ENCODE data around the gene TSEN2. TPM values are rescaled to one million over a fixed set of nuclear protein-coding genes. Genes with fewer than 3 reads are reported as not detected.
A peak's percentile ranks its signal among the peaks of the same experiment; 100 is the strongest.

The TSEN2 gene
- total and polyA plus RNA-seq, 9 of the 15 experiments (the other 6 are each of a cell fraction or from before 2014, with no cell fraction given): 38.5 to 76.3 (median 46.6) TPM

DNA sequence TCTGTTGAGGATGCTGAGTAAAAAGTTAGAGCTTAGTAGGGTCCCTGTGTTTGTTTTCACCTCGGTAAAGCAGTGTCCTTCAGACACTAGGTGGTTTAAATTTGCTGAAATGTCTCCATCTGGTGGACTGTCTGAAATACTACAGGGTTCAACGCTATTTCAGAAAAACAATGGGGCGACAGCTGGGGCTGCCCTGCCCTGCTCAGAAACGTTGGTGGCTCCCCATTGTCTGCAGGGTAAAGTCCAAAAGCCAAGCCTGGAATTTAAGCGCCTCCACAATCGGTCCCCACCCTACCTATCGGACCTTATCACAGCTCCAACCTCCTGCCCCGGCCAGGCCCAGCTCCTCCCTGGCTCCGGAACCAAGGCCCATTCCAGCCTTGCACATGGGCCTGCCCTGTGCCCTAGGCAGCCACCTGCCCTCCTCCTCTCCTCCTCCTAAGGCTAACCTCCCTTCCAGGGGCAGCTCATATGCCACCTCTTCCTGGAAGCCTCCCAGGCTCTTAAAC, 4.3 kb upstream of the TSEN2 start (continued):
- TF ChIP-seq RAD21 (CRISPR knock-in tag; conservative IDR thresholded peaks at IDR 0.05 in 1 of 2, IDR thresholded peaks at IDR 0.05 in 1 of 2) (peak; percentile 94 to 95), SMC3 (conservative IDR thresholded peaks at IDR 0.05; ENCODE audit: insufficient read depth, low read depth, low read length) (peak; percentile 82), TEAD4 (IDR thresholded peaks at IDR 0.05; ENCODE audit: low read length) (peak; percentile 16; the same call in 1 of the 2 replicates), TEAD4 (CRISPR knock-in tag; IDR thresholded peaks at IDR 0.05; ENCODE audit: borderline replicate concordance) (no peak), ZFP36 (IDR thresholded peaks at IDR 0.05; ENCODE audit: low read depth, low read length, partially characterized antibody) (peak; percentile 52), ZKSCAN1 (IDR thresholded peaks at IDR 0.05; ENCODE audit: low read depth, low read length) (peak; percentile 73), XRCC5 (IDR thresholded peaks at IDR 0.05; ENCODE audit: low read depth, low read length) (0 out of 2 replicates have a peak, but pooled peaks have one; percentile 27), RBM14 (IDR thresholded peaks at IDR 0.05; ENCODE audit: borderline replicate concordance, insufficient read depth, low read depth, low read length) (no peak), ARID2 (IDR thresholded peaks at IDR 0.05) (peak; percentile 61), CC2D1A (IDR thresholded peaks at IDR 0.05) (0 out of 2 replicates have a peak, but pooled peaks have one; percentile 27), LCOR (CRISPR knock-in tag; IDR thresholded peaks at IDR 0.05) (0 out of 2 replicates have a peak, but pooled peaks have one; percentile 38), MAZ (CRISPR knock-in tag; conservative IDR thresholded peaks at IDR 0.05 in 1 of 2, IDR thresholded peaks at IDR 0.05 in 1 of 2) (0 out of 4 replicates have a peak, but pooled peaks of 1 of the 2 experiments have one; percentile 27), ELF2 (CRISPR knock-in tag; IDR thresholded peaks at IDR 0.05) (no peak), SOX6 (IDR thresholded peaks at IDR 0.05) (peak; percentile 51; the same call in 1 of the 2 replicates)
- TF ChIP-seq, protein P1, sequence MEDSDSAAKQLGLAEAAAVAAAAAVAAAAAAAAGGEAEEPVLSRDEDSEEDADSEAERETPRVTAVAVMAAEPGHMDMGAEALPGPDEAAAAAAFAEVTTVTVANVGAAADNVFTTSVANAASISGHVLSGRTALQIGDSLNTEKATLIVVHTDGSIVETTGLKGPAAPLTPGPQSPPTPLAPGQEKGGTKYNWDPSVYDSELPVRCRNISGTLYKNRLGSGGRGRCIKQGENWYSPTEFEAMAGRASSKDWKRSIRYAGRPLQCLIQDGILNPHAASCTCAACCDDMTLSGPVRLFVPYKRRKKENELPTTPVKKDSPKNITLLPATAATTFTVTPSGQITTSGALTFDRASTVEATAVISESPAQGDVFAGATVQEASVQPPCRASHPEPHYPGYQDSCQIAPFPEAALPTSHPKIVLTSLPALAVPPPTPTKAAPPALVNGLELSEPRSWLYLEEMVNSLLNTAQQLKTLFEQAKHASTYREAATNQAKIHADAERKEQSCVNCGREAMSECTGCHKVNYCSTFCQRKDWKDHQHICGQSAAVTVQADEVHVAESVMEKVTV (CRISPR knock-in tag; IDR thresholded peaks at IDR 0.05): peak; percentile 74
- TF ChIP-seq, protein P2, sequence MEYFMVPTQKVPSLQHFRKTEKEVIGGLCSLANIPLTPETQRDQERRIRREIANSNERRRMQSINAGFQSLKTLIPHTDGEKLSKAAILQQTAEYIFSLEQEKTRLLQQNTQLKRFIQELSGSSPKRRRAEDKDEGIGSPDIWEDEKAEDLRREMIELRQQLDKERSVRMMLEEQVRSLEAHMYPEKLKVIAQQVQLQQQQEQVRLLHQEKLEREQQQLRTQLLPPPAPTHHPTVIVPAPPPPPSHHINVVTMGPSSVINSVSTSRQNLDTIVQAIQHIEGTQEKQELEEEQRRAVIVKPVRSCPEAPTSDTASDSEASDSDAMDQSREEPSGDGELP (CRISPR knock-in tag; IDR thresholded peaks at IDR 0.05; ENCODE audit: borderline replicate concordance): peak; percentile 53; the same call in 1 of the 2 replicates
- TF ChIP-seq, protein P3, sequence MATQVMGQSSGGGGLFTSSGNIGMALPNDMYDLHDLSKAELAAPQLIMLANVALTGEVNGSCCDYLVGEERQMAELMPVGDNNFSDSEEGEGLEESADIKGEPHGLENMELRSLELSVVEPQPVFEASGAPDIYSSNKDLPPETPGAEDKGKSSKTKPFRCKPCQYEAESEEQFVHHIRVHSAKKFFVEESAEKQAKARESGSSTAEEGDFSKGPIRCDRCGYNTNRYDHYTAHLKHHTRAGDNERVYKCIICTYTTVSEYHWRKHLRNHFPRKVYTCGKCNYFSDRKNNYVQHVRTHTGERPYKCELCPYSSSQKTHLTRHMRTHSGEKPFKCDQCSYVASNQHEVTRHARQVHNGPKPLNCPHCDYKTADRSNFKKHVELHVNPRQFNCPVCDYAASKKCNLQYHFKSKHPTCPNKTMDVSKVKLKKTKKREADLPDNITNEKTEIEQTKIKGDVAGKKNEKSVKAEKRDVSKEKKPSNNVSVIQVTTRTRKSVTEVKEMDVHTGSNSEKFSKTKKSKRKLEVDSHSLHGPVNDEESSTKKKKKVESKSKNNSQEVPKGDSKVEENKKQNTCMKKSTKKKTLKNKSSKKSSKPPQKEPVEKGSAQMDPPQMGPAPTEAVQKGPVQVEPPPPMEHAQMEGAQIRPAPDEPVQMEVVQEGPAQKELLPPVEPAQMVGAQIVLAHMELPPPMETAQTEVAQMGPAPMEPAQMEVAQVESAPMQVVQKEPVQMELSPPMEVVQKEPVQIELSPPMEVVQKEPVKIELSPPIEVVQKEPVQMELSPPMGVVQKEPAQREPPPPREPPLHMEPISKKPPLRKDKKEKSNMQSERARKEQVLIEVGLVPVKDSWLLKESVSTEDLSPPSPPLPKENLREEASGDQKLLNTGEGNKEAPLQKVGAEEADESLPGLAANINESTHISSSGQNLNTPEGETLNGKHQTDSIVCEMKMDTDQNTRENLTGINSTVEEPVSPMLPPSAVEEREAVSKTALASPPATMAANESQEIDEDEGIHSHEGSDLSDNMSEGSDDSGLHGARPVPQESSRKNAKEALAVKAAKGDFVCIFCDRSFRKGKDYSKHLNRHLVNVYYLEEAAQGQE (IDR thresholded peaks at IDR 0.05; ENCODE audit: borderline replicate concordance): peak; percentile 85; the same call in 1 of the 2 replicates
- TF ChIP-seq, protein P3 (CRISPR knock-in tag; IDR thresholded peaks at IDR 0.05; ENCODE audit: low read depth): no peak

Data from K562 (cell line).